Measurements from ENCODE around the gene RPS19. TPM values are rescaled to one million over a fixed set of nuclear protein-coding genes. Genes with fewer than 3 reads are reported as not detected.

RPS19 gene
- total and polyA plus RNA-seq, 2 donors (not counting 1 experiment from before 2014, with no cell fraction given), result 1,320 to 2,197 TPM

DNA sequence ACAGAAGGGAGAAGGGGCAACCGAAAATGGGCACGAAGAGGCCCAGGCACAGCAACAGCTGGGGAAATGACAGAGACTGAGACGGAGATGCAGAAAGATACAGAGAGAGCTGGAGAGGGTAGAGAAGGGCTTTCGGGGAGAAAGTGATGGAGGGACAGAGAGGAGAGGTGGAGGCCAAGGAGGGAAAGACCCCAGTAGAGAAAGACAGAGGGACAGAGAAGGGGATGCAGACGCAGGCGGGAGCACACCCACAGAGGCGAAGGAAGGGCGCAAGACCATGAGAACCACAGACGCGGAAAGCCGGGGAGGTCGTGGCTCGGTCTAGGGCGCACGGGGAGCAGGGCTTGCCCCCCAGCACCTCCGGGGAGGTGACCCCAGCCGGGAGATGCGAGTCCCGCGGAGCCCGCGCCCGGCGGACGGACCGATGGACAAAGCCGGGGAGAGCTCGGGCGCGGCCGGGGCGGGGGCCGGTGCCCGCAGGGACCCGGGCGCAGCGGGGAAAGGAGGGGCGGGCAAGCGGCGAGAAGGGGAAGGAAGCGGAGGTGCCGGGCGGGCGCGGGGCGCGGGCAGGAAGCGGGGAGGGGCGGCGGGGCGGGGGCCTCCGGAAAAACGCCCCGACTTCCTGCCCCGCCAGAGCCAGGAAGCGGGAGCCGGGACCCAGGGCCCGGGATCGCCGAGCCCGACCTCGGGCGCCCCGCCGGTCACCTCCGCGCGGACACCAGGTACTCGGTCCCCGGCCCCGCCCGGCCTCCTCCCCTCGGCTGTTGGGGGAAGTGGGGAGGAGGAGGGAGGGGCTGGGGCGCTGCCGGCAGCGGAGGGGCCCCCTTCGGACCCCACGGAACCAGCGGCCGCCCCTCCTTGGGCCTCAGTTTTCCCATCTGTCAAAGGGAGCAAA lies 22.8 kb downstream of the RPS19 start, which contains the start of gene ARHGEF1:
Gene ARHGEF1, plus strand, starts transcription at position 617 of the 895 bp plus-strand sequence. CDS start 4,899 bp downstream, outside the sequence.
- Histone ChIP-seq H3K27me3 (ENCODE audit: control insufficient read depth, insufficient read depth, low read length) (no peaks in the 10 kb centered on the region), H3K9me3 (ENCODE audit: control insufficient read depth, insufficient read depth, low read depth, low read length) (no peaks in the 10 kb centered on the region), H3K36me3 (ENCODE audit: control insufficient read depth, insufficient read depth, low read length) (no peaks in the 10 kb centered on the region), H3K4me3 (replicated peaks in 1 of 4; ENCODE audit: control extremely low read depth in 1 of 4, insufficient read depth in 1 of 4, low read depth in 3 of 4, low read length in 4 of 4) (peak within 1 kb of the TSS; percentile 94 to 97 (median 94)), H3K79me2 (ENCODE audit: control insufficient read depth, insufficient read depth, low read length) (peaks cover 30% of the 10 kb centered on the region), H3K9ac (ENCODE audit: insufficient read depth, low read length) (peak within 1 kb of the TSS; percentile 60), H3K27ac (ENCODE audit: insufficient read depth, low read length) (peak within 1 kb of the TSS; percentile 34), H3K4me2 (ENCODE audit: extremely low read depth, insufficient read depth, low read length) (peak within 1 kb of the TSS; percentile 96), H2AFZ (ENCODE audit: low read length) (peak within 1 kb of the TSS; percentile 75), H3K4me1 (ENCODE audit: control insufficient read depth, extremely low read depth, insufficient read depth, low read length) (peaks cover 9% of the 10 kb centered on the region), H4K20me1 (ENCODE audit: control insufficient read depth, extremely low read depth, insufficient read depth, low read length) (no peaks in the 10 kb centered on the region)
- no peak for TF ChIP-seq EZH2 (IDR thresholded peaks at IDR 0.05; ENCODE audit: low read length, missing control alignments)
- TF ChIP-seq, protein P1, sequence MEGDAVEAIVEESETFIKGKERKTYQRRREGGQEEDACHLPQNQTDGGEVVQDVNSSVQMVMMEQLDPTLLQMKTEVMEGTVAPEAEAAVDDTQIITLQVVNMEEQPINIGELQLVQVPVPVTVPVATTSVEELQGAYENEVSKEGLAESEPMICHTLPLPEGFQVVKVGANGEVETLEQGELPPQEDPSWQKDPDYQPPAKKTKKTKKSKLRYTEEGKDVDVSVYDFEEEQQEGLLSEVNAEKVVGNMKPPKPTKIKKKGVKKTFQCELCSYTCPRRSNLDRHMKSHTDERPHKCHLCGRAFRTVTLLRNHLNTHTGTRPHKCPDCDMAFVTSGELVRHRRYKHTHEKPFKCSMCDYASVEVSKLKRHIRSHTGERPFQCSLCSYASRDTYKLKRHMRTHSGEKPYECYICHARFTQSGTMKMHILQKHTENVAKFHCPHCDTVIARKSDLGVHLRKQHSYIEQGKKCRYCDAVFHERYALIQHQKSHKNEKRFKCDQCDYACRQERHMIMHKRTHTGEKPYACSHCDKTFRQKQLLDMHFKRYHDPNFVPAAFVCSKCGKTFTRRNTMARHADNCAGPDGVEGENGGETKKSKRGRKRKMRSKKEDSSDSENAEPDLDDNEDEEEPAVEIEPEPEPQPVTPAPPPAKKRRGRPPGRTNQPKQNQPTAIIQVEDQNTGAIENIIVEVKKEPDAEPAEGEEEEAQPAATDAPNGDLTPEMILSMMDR (conservative IDR thresholded peaks at IDR 0.05 in 1 of 2, IDR thresholded peaks at IDR 0.05 in 1 of 2; ENCODE audit: low read depth in 1 of 2, low read length in 2 of 2), result no peak
- DNase-seq (ENCODE audit: low read depth in 2 of 2), result peak; percentile 18 to 33

DNA sequence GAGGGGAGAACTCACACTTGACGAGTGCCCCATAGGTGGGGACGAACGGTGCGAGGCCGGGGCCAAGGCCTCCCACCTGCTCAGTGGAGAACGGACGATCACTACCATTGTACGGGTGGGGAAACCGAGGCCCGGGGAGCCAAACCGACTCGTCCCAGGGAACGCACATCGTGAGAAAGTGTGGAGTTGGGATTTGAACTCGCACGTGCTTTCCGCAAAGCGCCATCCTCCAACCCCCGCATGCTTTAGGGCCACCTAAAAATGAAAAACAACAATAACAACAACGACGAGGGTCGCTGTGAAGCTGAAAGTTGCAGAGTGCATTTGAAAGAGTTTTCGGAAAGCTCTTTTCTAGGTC lies 23.4 kb downstream of the RPS19 start:
- H3K36me3 ChIP-seq (ENCODE audit: control insufficient read depth, insufficient read depth, low read length), result peaks cover 3% of the 10 kb centered on the region
- no peaks in the 10 kb centered on the region for H3K9me3 ChIP-seq (ENCODE audit: control insufficient read depth, insufficient read depth, low read depth, low read length)
- peak overlapping the region; percentile 94 to 97 (median 94) for H3K4me3 ChIP-seq (replicated peaks in 1 of 4; ENCODE audit: control extremely low read depth in 1 of 4, insufficient read depth in 1 of 4, low read depth in 3 of 4, low read length in 4 of 4)
- DNase-seq (ENCODE audit: low read depth in 2 of 2), result no peak
- H4K20me1 ChIP-seq (ENCODE audit: control insufficient read depth, extremely low read depth, insufficient read depth, low read length), result no peaks in the 10 kb centered on the region
- H2AFZ ChIP-seq (ENCODE audit: low read length), result peak overlapping the region; percentile 51
- H3K4me1 ChIP-seq (ENCODE audit: control insufficient read depth, extremely low read depth, insufficient read depth, low read length), result peaks cover 9% of the 10 kb centered on the region
- peak overlapping the region; percentile 60 for H3K9ac ChIP-seq (ENCODE audit: insufficient read depth, low read length)
- H3K27me3 ChIP-seq (ENCODE audit: control insufficient read depth, insufficient read depth, low read length), result no peaks in the 10 kb centered on the region
- peak overlapping the region; percentile 34 for H3K27ac ChIP-seq (ENCODE audit: insufficient read depth, low read length)
- TF ChIP-seq, protein P1 (conservative IDR thresholded peaks at IDR 0.05 in 1 of 2, IDR thresholded peaks at IDR 0.05 in 1 of 2; ENCODE audit: low read depth in 1 of 2, low read length in 2 of 2), result no peak
- TF ChIP-seq EZH2 (IDR thresholded peaks at IDR 0.05; ENCODE audit: low read length, missing control alignments), result no peak
- H3K4me2 ChIP-seq (ENCODE audit: extremely low read depth, insufficient read depth, low read length), result peak overlapping the region; percentile 96
- H3K79me2 ChIP-seq (ENCODE audit: control insufficient read depth, insufficient read depth, low read length), result peaks cover 32% of the 10 kb centered on the region
